ENCODE results near the gene PPP4R3B.

- TF ChIP-seq EZH2 (IDR thresholded peaks at IDR 0.05; ENCODE audit: low read length) (no peak), CTCF (optimal IDR thresholded peaks at IDR 0.05 in 1 of 3, IDR thresholded peaks at IDR 0.05 in 1 of 3, conservative IDR thresholded peaks at IDR 0.05 in 1 of 3; ENCODE audit: extremely low read depth in 1 of 3, insufficient read depth in 2 of 3, low read length in 3 of 3) (no peak)
Observed at GRCh38 chr2:55649211-55649610, 31.8 kb upstream of the PPP4R3B start.
